ENCODE measurements around the gene CELF2. TPM values are rescaled to one million over a fixed set of nuclear protein-coding genes. Genes with fewer than 3 reads are reported as not detected.

CELF2 gene
- total RNA-seq, 1 experiment from 2014 or later, result 0.27 TPM

DNA sequence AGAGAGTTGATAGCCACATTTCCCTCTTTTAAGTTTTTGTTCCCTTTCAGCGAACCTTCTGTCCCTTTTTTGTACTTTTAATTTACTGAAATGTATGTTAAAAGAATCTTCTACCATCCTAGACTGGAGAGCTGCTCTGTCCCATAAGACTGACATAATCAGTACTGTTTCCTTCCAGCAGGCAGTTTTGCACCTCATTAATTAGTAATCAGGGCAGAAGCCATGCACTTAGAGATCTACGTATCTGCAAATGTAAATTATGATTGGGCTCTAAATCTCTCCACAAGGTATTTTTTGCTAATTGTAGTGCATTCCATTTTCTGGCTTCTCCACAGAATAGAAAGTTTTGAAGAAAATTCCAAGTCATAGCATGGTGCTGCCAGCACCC, 232.1 kb downstream of the CELF2 start:
- Mint-ChIP-seq H3K4me3 (ENCODE audit: unreplicated experiment) (no peak overlapping the region), H3K9me3 (ENCODE audit: unreplicated experiment) (no peaks in the 10 kb centered on the region), H3K4me1 (ENCODE audit: low read depth, unreplicated experiment) (no peaks in the 10 kb centered on the region), H3K27ac (ENCODE audit: unreplicated experiment) (no peak overlapping the region), H3K36me3 (ENCODE audit: insufficient read depth, unreplicated experiment) (no peaks in the 10 kb centered on the region), H3K27me3 (ENCODE audit: insufficient read depth, unreplicated experiment) (peaks cover 34% of the 10 kb centered on the region)
- Histone ChIP-seq H3K4me1 (no peaks in the 10 kb centered on the region), H3K27me3 (replicated peaks; ENCODE audit: control insufficient read depth, insufficient read depth, low read length) (peaks cover 3% of the 10 kb centered on the region), H3K9me3 (no peaks in the 10 kb centered on the region; the same call in 1 of the 2 replicates), H3K4me3 (ENCODE audit: low read depth, low read length) (no peak overlapping the region), H3K36me3 (ENCODE audit: control insufficient read depth, insufficient read depth, low read length) (no peaks in the 10 kb centered on the region)
- intact Hi-C loops (cut with micrococcal nuclease; ENCODE audit: unreplicated experiment), result no loop called here
- no peak for DNase-seq
- POLR2A ChIA-PET, result no interaction called here
- CTCF ChIA-PET, result no interaction called here
- BruUV-seq (replicated peaks), result no TSS peak
- TF ChIP-seq, protein P1, sequence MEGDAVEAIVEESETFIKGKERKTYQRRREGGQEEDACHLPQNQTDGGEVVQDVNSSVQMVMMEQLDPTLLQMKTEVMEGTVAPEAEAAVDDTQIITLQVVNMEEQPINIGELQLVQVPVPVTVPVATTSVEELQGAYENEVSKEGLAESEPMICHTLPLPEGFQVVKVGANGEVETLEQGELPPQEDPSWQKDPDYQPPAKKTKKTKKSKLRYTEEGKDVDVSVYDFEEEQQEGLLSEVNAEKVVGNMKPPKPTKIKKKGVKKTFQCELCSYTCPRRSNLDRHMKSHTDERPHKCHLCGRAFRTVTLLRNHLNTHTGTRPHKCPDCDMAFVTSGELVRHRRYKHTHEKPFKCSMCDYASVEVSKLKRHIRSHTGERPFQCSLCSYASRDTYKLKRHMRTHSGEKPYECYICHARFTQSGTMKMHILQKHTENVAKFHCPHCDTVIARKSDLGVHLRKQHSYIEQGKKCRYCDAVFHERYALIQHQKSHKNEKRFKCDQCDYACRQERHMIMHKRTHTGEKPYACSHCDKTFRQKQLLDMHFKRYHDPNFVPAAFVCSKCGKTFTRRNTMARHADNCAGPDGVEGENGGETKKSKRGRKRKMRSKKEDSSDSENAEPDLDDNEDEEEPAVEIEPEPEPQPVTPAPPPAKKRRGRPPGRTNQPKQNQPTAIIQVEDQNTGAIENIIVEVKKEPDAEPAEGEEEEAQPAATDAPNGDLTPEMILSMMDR (IDR thresholded peaks at IDR 0.05; ENCODE audit: insufficient read depth in 1 of 2, low read depth in 1 of 2, low read length in 1 of 2, severe bottlenecking in 1 of 2, unreplicated experiment in 1 of 2), result no peak

GRCh38 chr10:11250304-11250703, 232.6 kb downstream of the CELF2 start:
- no peak overlapping the region for H3K4me3 ChIP-seq (ENCODE audit: low read depth, low read length)
- ChIA-PET POLR2A (no interaction called here), CTCF (no interaction called here)
- Mint-ChIP-seq H3K36me3 (ENCODE audit: insufficient read depth, unreplicated experiment) (peaks cover 4% of the 10 kb centered on the region), H3K4me1 (ENCODE audit: low read depth, unreplicated experiment) (no peaks in the 10 kb centered on the region), H3K9me3 (ENCODE audit: unreplicated experiment) (no peaks in the 10 kb centered on the region), H3K4me3 (ENCODE audit: unreplicated experiment) (no peak overlapping the region), H3K27me3 (ENCODE audit: insufficient read depth, unreplicated experiment) (peaks cover 39% of the 10 kb centered on the region), H3K27ac (ENCODE audit: unreplicated experiment) (no peak overlapping the region)
- TF ChIP-seq, protein P1 (IDR thresholded peaks at IDR 0.05; ENCODE audit: insufficient read depth in 1 of 2, low read depth in 1 of 2, low read length in 1 of 2, severe bottlenecking in 1 of 2, unreplicated experiment in 1 of 2), result no peak
- intact Hi-C loops (cut with micrococcal nuclease; ENCODE audit: unreplicated experiment), result no loop called here
- no TSS peak for BruUV-seq (replicated peaks)
- DNase-seq, result no peak
- no peaks in the 10 kb centered on the region for H3K4me1 ChIP-seq
- H3K9me3 ChIP-seq, result no peaks in the 10 kb centered on the region; the same call in 1 of the 2 replicates
- H3K27me3 ChIP-seq (replicated peaks; ENCODE audit: control insufficient read depth, insufficient read depth, low read length), result peaks cover 3% of the 10 kb centered on the region
- H3K36me3 ChIP-seq (ENCODE audit: control insufficient read depth, insufficient read depth, low read length), result no peaks in the 10 kb centered on the region

DNA sequence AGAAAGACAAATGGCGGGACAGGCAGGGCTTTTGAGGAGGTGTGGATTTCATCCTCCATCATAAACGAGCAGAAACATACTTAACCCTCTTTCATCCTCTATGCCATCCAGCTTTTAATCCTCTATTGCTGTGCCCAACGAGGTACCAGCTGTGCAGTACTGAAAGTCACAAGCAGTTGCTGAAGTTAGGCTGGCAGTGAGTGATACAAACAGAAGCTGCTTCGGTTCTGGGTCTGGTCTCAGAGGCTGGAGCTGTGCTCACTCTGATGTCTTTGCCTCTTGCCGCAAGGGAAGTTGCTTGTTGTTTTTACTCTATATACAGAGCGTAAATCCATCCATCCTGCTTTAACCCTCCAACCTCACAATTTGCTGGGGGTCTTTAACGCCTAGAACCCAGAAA, 235.2 kb downstream of the CELF2 start:
- no peak overlapping the region for H3K4me3 Mint-ChIP-seq (ENCODE audit: unreplicated experiment)
- H3K27ac Mint-ChIP-seq (ENCODE audit: unreplicated experiment), result no peak overlapping the region
- Histone ChIP-seq H3K4me1 (no peaks in the 10 kb centered on the region), H3K4me3 (ENCODE audit: low read depth, low read length) (no peak overlapping the region), H3K27me3 (replicated peaks; ENCODE audit: control insufficient read depth, insufficient read depth, low read length) (peaks cover 3% of the 10 kb centered on the region), H3K9me3 (no peaks in the 10 kb centered on the region; the same call in 1 of the 2 replicates), H3K36me3 (ENCODE audit: control insufficient read depth, insufficient read depth, low read length) (no peaks in the 10 kb centered on the region)
- TF ChIP-seq, protein P1 (IDR thresholded peaks at IDR 0.05; ENCODE audit: insufficient read depth in 1 of 2, low read depth in 1 of 2, low read length in 1 of 2, severe bottlenecking in 1 of 2, unreplicated experiment in 1 of 2), result no peak
- POLR2A ChIA-PET, result no interaction called here
- H3K4me1 Mint-ChIP-seq (ENCODE audit: low read depth, unreplicated experiment), result no peaks in the 10 kb centered on the region
- H3K9me3 Mint-ChIP-seq (ENCODE audit: unreplicated experiment), result no peaks in the 10 kb centered on the region
- no TSS peak for BruUV-seq (replicated peaks)
- intact Hi-C loops (cut with micrococcal nuclease; ENCODE audit: unreplicated experiment), result no loop called here
- peaks cover 57% of the 10 kb centered on the region for H3K27me3 Mint-ChIP-seq (ENCODE audit: insufficient read depth, unreplicated experiment)
- H3K36me3 Mint-ChIP-seq (ENCODE audit: insufficient read depth, unreplicated experiment), result peaks cover 7% of the 10 kb centered on the region
- CTCF ChIA-PET, result no interaction called here
- no peak for DNase-seq
